IMR-90 (cell line): Measurements from ENCODE around the gene DAP3. TPM values are rescaled to one million over a fixed set of nuclear protein-coding genes. Genes with fewer than 3 reads are reported as not detected.

Experiments
- ATAC-seq: fragments of 200-7000 bp; cut with Tn5 transposase; 2 replicates; pipeline ENCODE4 v1.9.1; 2020; ENCODE audit warnings: low read depth, mild to moderate bottlenecking, moderate library complexity
- BruUV-seq: library from RNA; stranded (reverse); fragments of 400-500 nt; replicated peaks from 2 replicates; lab custom pipeline; 2021; lab: Mats Ljungman, UMichigan
- CTCF ChIA-PET: fragments of 300-600 bp; formaldehyde crosslinking; extraction: SDS; loops from one replicate; lab custom pipeline; 2021; ENCODE audit warnings: antibody characterized with exemption; lab: Yijun Ruan, JAX
- POLR2A ChIA-PET: fragments of 300-600 bp; sonication (Branson Sonifier 250); formaldehyde crosslinking; loops from one replicate; lab custom pipeline; 2022; ENCODE audit warnings: antibody characterized with exemption; ENCODE audit not compliant: unreplicated experiment; lab: Charles Lee
- DNase-seq: peaks from one replicate; pipeline ENCODE4 v3.0.0; 2013
- H2AFZ ChIP-seq: replicated peaks from 2 replicates; pipeline ENCODE3; 2013; ENCODE audit warnings: low read length, mild to moderate bottlenecking; ENCODE audit not compliant: poor library complexity
- H2AK5ac ChIP-seq: 2 replicates; pipeline ENCODE4 v1.6.1; 2013; ENCODE audit warnings: low read depth, low read length, inconsistent platforms
- H2AK9ac ChIP-seq: replicated peaks from 2 replicates; pipeline ENCODE3; 2013; ENCODE audit warnings: mild to moderate bottlenecking, low read depth, low read length, moderate library complexity; ENCODE audit not compliant: poor library complexity
- H2BK120ac ChIP-seq: 2 replicates; pipeline ENCODE4 v1.6.1; 2013; ENCODE audit warnings: low read depth, low read length, inconsistent platforms
- H2BK15ac ChIP-seq: 3 replicates; pipeline ENCODE4 v1.6.1; 2013; ENCODE audit warnings: low read depth, low read length, inconsistent platforms
- H2BK20ac ChIP-seq: 2 replicates; pipeline ENCODE4 v1.6.1; 2013; ENCODE audit warnings: low read depth, mild to moderate bottlenecking, inconsistent platforms, low read length, moderate library complexity
- H2BK5ac ChIP-seq: 2 replicates; pipeline ENCODE4 v1.6.1; 2013; ENCODE audit warnings: mild to moderate bottlenecking, low read depth, low read length, inconsistent platforms; ENCODE audit not compliant: poor library complexity, severe bottlenecking
- H3K14ac ChIP-seq: replicated peaks from 2 replicates; pipeline ENCODE4 v1.6.1; 2013; ENCODE audit warnings: low read depth, low read length, inconsistent platforms
- H3K18ac ChIP-seq: 2 replicates; pipeline ENCODE4 v1.6.1; 2013; ENCODE audit warnings: low read depth, low read length, control low read depth
- H3K23ac ChIP-seq: 2 replicates; pipeline ENCODE4 v1.6.1; 2013; ENCODE audit warnings: low read depth, low read length, inconsistent platforms
- H3K27ac ChIP-seq: 2 replicates; pipeline ENCODE4 v1.5.1; 2013; ENCODE audit warnings: mild to moderate bottlenecking, control low read depth, low read length; ENCODE audit not compliant: insufficient read depth
- H3K27me3 ChIP-seq: 2 replicates; pipeline ENCODE4 v1.6.1; 2013; ENCODE audit warnings: low read length; ENCODE audit not compliant: control insufficient read depth, insufficient read depth
- H3K36me3 ChIP-seq: 2 replicates; pipeline ENCODE4 v1.6.1; 2013; ENCODE audit warnings: low read length, mixed read lengths; ENCODE audit not compliant: control insufficient read depth, insufficient read depth
- H3K4ac ChIP-seq: 2 replicates; pipeline ENCODE4 v1.6.1; 2013; ENCODE audit warnings: low read depth, low read length, inconsistent platforms
- H3K4me1 ChIP-seq: 2 replicates; pipeline ENCODE4 v1.6.1; 2013; ENCODE audit warnings: low read length, mixed read lengths; ENCODE audit not compliant: control insufficient read depth, insufficient read depth
- H3K4me2 ChIP-seq: 2 replicates; pipeline ENCODE4 v1.6.1; 2013; ENCODE audit warnings: low read depth, mild to moderate bottlenecking, control low read depth, low read length, moderate library complexity
- H3K4me3 ChIP-seq: 2 replicates; pipeline ENCODE4 v1.5.1; 2013; ENCODE audit warnings: low read depth, mild to moderate bottlenecking, control low read depth, low read length, moderate library complexity; ENCODE audit not compliant: insufficient read depth
- H3K56ac ChIP-seq: 2 replicates; pipeline ENCODE4 v1.6.1; 2013; ENCODE audit warnings: low read length, inconsistent platforms; ENCODE audit not compliant: insufficient read depth; ENCODE audit errors: extremely low read depth
- H3K79me1 ChIP-seq, 2 experiments: 2 replicates each; pipeline ENCODE4 v1.6.1; 2013; ENCODE audit warnings: low read length in 2 of 2, inconsistent platforms in 1 of 2, low read depth in 1 of 2
- H3K9ac ChIP-seq: 2 replicates; pipeline ENCODE4 v1.6.1; 2013; ENCODE audit warnings: low read depth, low read length, control low read depth
- H3K9me1 ChIP-seq: 2 replicates; pipeline ENCODE4 v1.6.1; 2013; ENCODE audit warnings: low read length, inconsistent platforms; ENCODE audit not compliant: insufficient read depth
- H3K9me3 ChIP-seq: 2 replicates; pipeline ENCODE4 v1.6.1; 2013; ENCODE audit warnings: low read length; ENCODE audit not compliant: control insufficient read depth, insufficient read depth
- H4K20me1 ChIP-seq: 2 replicates; pipeline ENCODE4 v1.6.1; 2013; ENCODE audit warnings: low read length, inconsistent platforms; ENCODE audit not compliant: insufficient read depth
- H4K5ac ChIP-seq: 2 replicates; pipeline ENCODE4 v1.6.1; 2013; ENCODE audit warnings: mild to moderate bottlenecking, low read depth, low read length, control low read depth
- H4K8ac ChIP-seq, 2 experiments: 2 replicates each; pipeline ENCODE4 v1.6.1; 2013; ENCODE audit warnings: low read depth in 2 of 2, low read length in 2 of 2, control low read depth in 1 of 2, inconsistent platforms in 1 of 2
- H4K91ac ChIP-seq: 2 replicates; pipeline ENCODE4 v1.6.1; 2013; ENCODE audit warnings: low read depth, low read length, inconsistent platforms; ENCODE audit not compliant: insufficient read depth
- CEBPB ChIP-seq: IDR thresholded peaks from 2 replicates; pipeline ENCODE4 v1.6.1; 2012; ENCODE audit warnings: low read depth, low read length, improper control_type of control experiment
- ELK1 ChIP-seq: fragments of 150-350 bp; IDR thresholded peaks from 2 replicates; pipeline ENCODE4 v1.6.1; 2016; ENCODE audit warnings: low read depth, mild to moderate bottlenecking, low read length, moderate library complexity, borderline replicate concordance
- FOS ChIP-seq: fragments of 150-350 bp; IDR thresholded peaks from 2 replicates; pipeline ENCODE4 v1.6.1; 2016; ENCODE audit warnings: low read depth, low read length
- MAZ ChIP-seq: IDR thresholded peaks from 2 replicates; pipeline ENCODE4 v1.6.1; 2012; ENCODE audit warnings: low read depth, mild to moderate bottlenecking, low read length, improper control_type of control experiment, moderate library complexity, borderline replicate concordance
- NFE2L2 ChIP-seq: fragments of 150-350 bp; IDR thresholded peaks from 2 replicates; pipeline ENCODE4 v1.6.1; 2016; ENCODE audit warnings: low read depth, mild to moderate bottlenecking, low read length
- RAD21 ChIP-seq: IDR thresholded peaks from 2 replicates; pipeline ENCODE4 v1.6.1; 2012; ENCODE audit warnings: low read length, improper control_type of control experiment
- RCOR1 ChIP-seq: IDR thresholded peaks from 2 replicates; pipeline ENCODE4 v1.6.1; 2012; ENCODE audit warnings: mild to moderate bottlenecking, low read length, improper control_type of control experiment; ENCODE audit not compliant: insufficient replicate concordance
- SMC3 ChIP-seq: fragments of 150-350 bp; IDR thresholded peaks from 2 replicates; pipeline ENCODE4 v1.6.1; 2016; ENCODE audit warnings: low read depth, mild to moderate bottlenecking, antibody characterized with exemption, low read length, moderate library complexity
- WGBS, 2 experiments: methylation state at CpG; one replicate each; pipeline versions ENCODE4 v1.1.5 to v1.1.7; 2013; ENCODE audit warnings: missing lambda C conversion rate in 2 of 2; ENCODE audit not compliant: insufficient read length in 1 of 2; ENCODE audit errors: extremely low coverage in 2 of 2; 5-methylcytosine and 5-hydroxymethylcytosine counted together
- dilution Hi-C: fragments of 300-500 bp; cut with HindIII; formaldehyde crosslinking; loops from one replicate; pipeline ENCODE4 v1.14.3; 2018; ENCODE audit warnings: low sequenced_read_pairs; ENCODE audit not compliant: unreplicated experiment
- in situ Hi-C: fragments of 300-500 bp; cut with MboI; formaldehyde crosslinking; loops from 3 replicates; pipeline ENCODE4 v1.14.3; 2019; ENCODE audit warnings: low sequenced_read_pairs, inconsistent platforms, mixed read lengths
- intact Hi-C: fragments of 100-400 bp; cut with micrococcal nuclease; formaldehyde crosslinking; loops from 2 replicates; pipeline ENCODE4 v1.10.0; 2022
- polyA plus RNA-seq, 3 experiments: library from polyadenylated mRNA; depleted of rRNA; stranded (reverse); fragments of >200 nt; gene quantifications; 2 replicates each; pipeline ENCODE4 v1.2.3, GENCODE V29; 2012; ENCODE audit warnings: low replicate concordance in 1 of 3
- total RNA-seq: library from RNA; depleted of rRNA; stranded (reverse); fragments of >200 nt; gene quantifications from 2 replicates; pipeline ENCODE4 v1.2.3, GENCODE V29; 2012

Gene DAP3
- total and polyA plus RNA-seq, 2 of the 4 experiments (the other 2 are of a cell fraction), result 48.6 to 126 TPM

DNA sequence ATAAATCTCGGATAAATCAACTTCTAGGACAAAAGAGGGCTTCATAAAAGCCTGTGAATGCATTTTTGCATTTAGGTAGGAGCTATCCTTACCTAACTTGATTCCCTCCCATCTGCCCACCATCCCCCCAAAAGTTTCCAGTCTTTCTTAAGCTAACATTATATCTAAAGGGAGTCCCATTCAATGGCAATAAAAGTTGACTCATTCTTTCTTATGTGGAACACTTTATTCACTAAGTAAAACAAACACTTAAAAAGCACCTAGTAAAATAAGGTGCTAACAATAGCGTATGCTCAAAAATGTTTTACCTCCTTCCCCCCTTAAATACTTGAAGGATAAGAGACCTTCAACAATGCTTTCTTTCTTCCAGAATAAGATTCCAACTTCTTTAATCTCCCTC lies 84.3 kb downstream of the DAP3 start:
- H3K14ac ChIP-seq, result no peak overlapping the region
- H3K4me3 ChIP-seq, result no peak overlapping the region
- H4K5ac ChIP-seq, result no peak overlapping the region
- in situ Hi-C loops, result no loop called here
- no peak overlapping the region for H4K8ac ChIP-seq
- dilution Hi-C loops, result no loop called here
- H2BK20ac ChIP-seq, result no peak overlapping the region
- no peak overlapping the region for H3K4me2 ChIP-seq
- intact Hi-C loops, result loop anchor here (5.0 kb wide), 1 partner anchor 49 kb away; no protein-coding TSS in a partner anchor
- H3K9me3 ChIP-seq, result no peaks in the 10 kb centered on the region
- H4K91ac ChIP-seq, result no peak overlapping the region
- no peak overlapping the region for H2AK9ac ChIP-seq
- H3K27me3 ChIP-seq, result no peaks in the 10 kb centered on the region
- no peak overlapping the region for H2BK15ac ChIP-seq
- ATAC-seq (no peak), DNase-seq (no peak)
- H3K9me1 ChIP-seq, result no peaks in the 10 kb centered on the region; the same call in 1 of the 2 replicates
- peaks cover 53% of the 10 kb centered on the region for H3K36me3 ChIP-seq
- CTCF ChIA-PET, result no interaction called here
- no peak overlapping the region for H3K9ac ChIP-seq
- no peak overlapping the region for H2AK5ac ChIP-seq
- no peak overlapping the region for H2BK5ac ChIP-seq
- no peak overlapping the region for H3K23ac ChIP-seq
- BruUV-seq, result no TSS peak
- H2AFZ ChIP-seq, result no peak overlapping the region
- POLR2A ChIA-PET, result no interaction called here
- no peak overlapping the region for H3K27ac ChIP-seq
- no peaks in the 10 kb centered on the region for H4K20me1 ChIP-seq
- H2BK120ac ChIP-seq, result no peak overlapping the region
- no peak overlapping the region for H3K56ac ChIP-seq
- H3K4ac ChIP-seq, result no peak overlapping the region
- no peaks in the 10 kb centered on the region for H3K4me1 ChIP-seq
- peaks cover 0 to 5% of the 10 kb centered on the region in 2 experiments; a peak in 1 of 4 replicates for H3K79me1 ChIP-seq
- no peak for TF ChIP-seq FOS
- no peak for TF ChIP-seq SMC3
- no peak for TF ChIP-seq CEBPB
- no peak for TF ChIP-seq RCOR1
- no peak for TF ChIP-seq ELK1
- no peak for TF ChIP-seq MAZ
- TF ChIP-seq NFE2L2, result no peak
- TF ChIP-seq RAD21, result no peak
- no peak overlapping the region for H3K18ac ChIP-seq
- whole genome bisulfite sequencing, 2 experiments, result 100% methylated on average over 1 of the region's 2 CpGs; no CpG with 5 or more reads in 1 of the 2 experiments
